Esophagus muscularis mucosa (tissue), 3 donors: ENCODE results near the gene VAMP5.

Experiments
- CTCF ChIP-seq, 3 experiments: fragments of 200-600 bp in 2 of 3; fragments of 450-650 bp in 1 of 3; sonication (generic) in 2 of 3; IDR thresholded peaks; one replicate each; pipeline ENCODE4 v1.5.1; 2017 to 2019; ENCODE audit warnings: antibody characterized with exemption in 3 of 3, mild to moderate bottlenecking in 2 of 3, moderate library complexity in 1 of 3
- POLR2A ChIP-seq: fragments of 450-650 bp; IDR thresholded peaks from one replicate; pipeline ENCODE4 v1.6.1; 2017; ENCODE audit warnings: antibody characterized with exemption, moderate library complexity, mild to moderate bottlenecking, low read depth

GRCh38 chr2:85590950-85591349 is 6.7 kb downstream of the VAMP5 start:
- TF ChIP-seq CTCF (IDR thresholded peaks at IDR 0.05) (no peak), POLR2A (no peak)
